HEK293T (cell line): ENCODE measurements around the gene CBLN3.

Experiments used
- ARNT ChIP-seq: fragments of 450-650 bp; IDR thresholded peaks from 2 replicates; pipeline ENCODE4 v1.6.1; 2017; ENCODE audit warnings: mild to moderate bottlenecking
- BHLHE40 ChIP-seq: fragments of 450-650 bp; IDR thresholded peaks from 2 replicates; pipeline ENCODE4 v1.6.1; 2016; ENCODE audit warnings: mild to moderate bottlenecking, moderate library complexity, borderline replicate concordance
- ELF4 ChIP-seq: fragments of 450-650 bp; IDR thresholded peaks from 2 replicates; pipeline ENCODE4 v1.6.1; 2017; ENCODE audit warnings: antibody characterized with exemption
- FOXA1 ChIP-seq: fragments of 450-650 bp; IDR thresholded peaks from 2 replicates; pipeline ENCODE4 v1.6.1; 2016; ENCODE audit warnings: mild to moderate bottlenecking
- FOXK2 ChIP-seq: fragments of 450-650 bp; IDR thresholded peaks from 2 replicates; pipeline ENCODE4 v1.6.1; 2016; ENCODE audit warnings: mild to moderate bottlenecking
- FOXM1 ChIP-seq: fragments of 450-650 bp; IDR thresholded peaks from 2 replicates; pipeline ENCODE4 v1.6.1; 2017; ENCODE audit warnings: mild to moderate bottlenecking, borderline replicate concordance
- HDGF ChIP-seq: fragments of 450-650 bp; IDR thresholded peaks from 2 replicates; pipeline ENCODE4 v1.6.1; 2017; ENCODE audit warnings: antibody characterized with exemption, borderline replicate concordance
- PKNOX1 ChIP-seq: fragments of 450-650 bp; IDR thresholded peaks from 2 replicates; pipeline ENCODE4 v1.6.1; 2016
- SP1 ChIP-seq: fragments of 450-650 bp; IDR thresholded peaks from 2 replicates; pipeline ENCODE4 v1.6.1; 2017
- SUZ12 ChIP-seq: fragments of 450-650 bp; IDR thresholded peaks from 2 replicates; pipeline ENCODE4 v1.6.1; 2016; ENCODE audit warnings: mild to moderate bottlenecking
- TARDBP ChIP-seq: fragments of 450-650 bp; IDR thresholded peaks from 2 replicates; pipeline ENCODE4 v1.6.1; 2016
- ZNF384 ChIP-seq: fragments of 450-650 bp; IDR thresholded peaks from 2 replicates; pipeline ENCODE4 v1.6.1; 2016

GRCh38 chr14:24465805-24466204 lies 36.3 kb upstream of the CBLN3 start:
- no peak for TF ChIP-seq SP1
- TF ChIP-seq ARNT = no peak
- no peak for TF ChIP-seq SUZ12
- TF ChIP-seq TARDBP = no peak
- no peak for TF ChIP-seq HDGF
- TF ChIP-seq BHLHE40 = no peak
- no peak for TF ChIP-seq ZNF384
- TF ChIP-seq FOXK2 = no peak
- no peak for TF ChIP-seq FOXM1
- TF ChIP-seq ELF4 = no peak
- TF ChIP-seq PKNOX1 = no peak
- TF ChIP-seq FOXA1 = no peak
